ENCODE measurements around the gene DOCK3.

- TF ChIP-seq FOXP2 (optimal IDR thresholded peaks at IDR 0.05; ENCODE audit: control extremely low read depth, extremely low read length, insufficient read depth) (no peak), EZH2 (IDR thresholded peaks at IDR 0.05) (no peak)
Observed at GRCh38 chr3:50873376-50874157, 198.8 kb downstream of the DOCK3 start.
